ENCODE measurements around the gene ATF3.

ATF3 gene, protein sequence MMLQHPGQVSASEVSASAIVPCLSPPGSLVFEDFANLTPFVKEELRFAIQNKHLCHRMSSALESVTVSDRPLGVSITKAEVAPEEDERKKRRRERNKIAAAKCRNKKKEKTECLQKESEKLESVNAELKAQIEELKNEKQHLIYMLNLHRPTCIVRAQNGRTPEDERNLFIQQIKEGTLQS

DNA sequence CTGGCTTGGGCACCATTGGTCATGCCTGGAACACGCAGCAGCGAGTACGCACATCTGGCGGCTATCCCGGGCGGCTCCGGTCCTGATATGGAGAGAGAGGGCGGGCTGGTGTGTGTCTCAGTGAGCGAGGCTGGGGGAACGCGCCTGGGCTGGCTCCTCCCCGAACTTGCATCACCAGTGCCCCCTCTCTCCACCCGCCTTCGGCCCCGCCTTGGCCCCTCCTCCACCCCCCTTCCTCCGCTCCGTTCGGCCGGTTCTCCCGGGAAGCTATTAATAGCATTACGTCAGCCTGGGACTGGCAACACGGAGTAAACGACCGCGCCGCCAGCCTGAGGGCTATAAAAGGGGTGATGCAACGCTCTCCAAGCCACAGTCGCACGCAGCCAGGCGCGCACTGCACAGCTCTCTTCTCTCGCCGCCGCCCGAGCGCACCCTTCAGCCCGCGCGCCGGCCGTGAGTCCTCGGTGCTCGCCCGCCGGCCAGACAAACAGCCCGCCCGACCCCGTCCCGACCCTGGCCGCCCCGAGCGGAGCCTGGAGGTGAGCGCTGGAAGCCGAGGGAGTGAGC lies at the start of gene ATF3:
Gene ATF3, plus strand, starts transcription at position 370 of the 567 bp plus-strand sequence. CDS start 6,261 bp downstream, outside the sequence.
- peak; percentile 96 for DNase-seq

- no peak for DNase-seq
Measured at GRCh38 chr1:212559929-212560328, 48.6 kb upstream of the ATF3 start.

DNA sequence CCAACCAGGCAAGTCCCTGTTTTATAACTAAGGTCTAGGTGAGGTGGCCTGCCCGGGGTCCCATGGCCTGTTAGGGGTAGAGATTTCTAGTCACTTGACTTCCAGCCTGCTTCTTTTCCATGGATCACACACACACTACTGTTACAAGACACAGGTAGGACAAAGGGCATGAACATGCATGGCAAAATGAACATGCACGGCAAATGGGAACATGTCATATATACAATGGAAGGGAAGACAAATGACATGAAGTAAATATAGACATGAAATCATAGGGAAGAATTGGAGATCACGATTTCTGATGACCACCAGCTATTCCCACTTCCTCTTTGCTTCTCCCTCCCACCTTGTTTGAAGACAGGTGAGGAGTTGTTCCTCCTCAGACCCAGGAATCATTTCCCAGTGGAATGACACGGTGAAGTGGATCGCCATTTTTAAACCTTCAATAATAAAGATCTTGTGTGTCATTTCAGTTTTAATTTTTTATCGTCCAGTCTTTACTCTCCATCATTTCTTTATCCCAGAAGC lies 47.6 kb upstream of the ATF3 start:
- DNase-seq: no peak

- DNase-seq: no peak
Measured at GRCh38 chr1:212561501-212561931, 47.0 kb upstream of the ATF3 start.

- DNase-seq: no peak
Measured at GRCh38 chr1:212562771-212563170, 45.8 kb upstream of the ATF3 start.

DNA sequence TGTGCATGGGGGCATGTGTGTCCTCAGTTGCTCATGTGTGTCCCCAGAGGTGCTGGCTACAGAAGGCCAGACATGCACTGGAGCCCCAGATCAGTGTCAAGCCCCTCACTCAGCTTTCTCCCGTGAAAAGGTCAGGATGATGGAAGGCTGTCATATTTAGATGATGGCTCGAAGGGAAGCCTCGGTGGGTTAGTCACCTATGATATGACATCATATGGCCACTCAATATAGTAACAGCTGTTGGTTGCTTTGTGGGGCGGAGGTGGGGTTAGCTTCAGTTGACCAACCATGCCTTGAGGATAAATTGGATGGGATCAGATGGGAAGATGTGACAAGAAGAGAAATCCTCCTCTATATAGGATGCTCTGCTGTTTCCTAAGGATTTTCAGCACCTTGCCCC lies 43.5 kb upstream of the ATF3 start:
- no peak for DNase-seq

- DNase-seq: no peak
Measured at GRCh38 chr1:212565571-212566305, 42.8 kb upstream of the ATF3 start.

- DNase-seq: peak; percentile 78
Measured at GRCh38 chr1:212566522-212567479, 41.8 kb upstream of the ATF3 start.

DNA sequence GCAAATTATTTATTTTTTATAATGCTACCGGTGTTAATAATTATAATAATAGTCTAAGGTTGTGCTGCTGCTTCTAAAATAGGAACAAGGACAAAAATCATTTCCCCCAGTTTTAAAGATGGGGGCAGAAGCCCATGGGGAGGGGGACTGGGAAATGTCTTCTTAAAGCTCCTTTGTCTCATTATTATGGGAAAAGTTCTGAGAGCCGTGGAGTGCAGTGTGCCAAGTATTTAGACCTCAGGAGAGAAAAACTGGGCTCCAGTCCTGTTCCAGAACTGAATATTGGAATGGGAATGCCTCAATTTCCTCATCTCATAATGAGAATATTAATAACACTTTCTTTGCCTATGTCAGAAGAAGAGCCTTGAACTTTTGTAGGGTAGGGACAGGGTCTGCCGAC lies 40.9 kb upstream of the ATF3 start:
- DNase-seq: no peak

DNA sequence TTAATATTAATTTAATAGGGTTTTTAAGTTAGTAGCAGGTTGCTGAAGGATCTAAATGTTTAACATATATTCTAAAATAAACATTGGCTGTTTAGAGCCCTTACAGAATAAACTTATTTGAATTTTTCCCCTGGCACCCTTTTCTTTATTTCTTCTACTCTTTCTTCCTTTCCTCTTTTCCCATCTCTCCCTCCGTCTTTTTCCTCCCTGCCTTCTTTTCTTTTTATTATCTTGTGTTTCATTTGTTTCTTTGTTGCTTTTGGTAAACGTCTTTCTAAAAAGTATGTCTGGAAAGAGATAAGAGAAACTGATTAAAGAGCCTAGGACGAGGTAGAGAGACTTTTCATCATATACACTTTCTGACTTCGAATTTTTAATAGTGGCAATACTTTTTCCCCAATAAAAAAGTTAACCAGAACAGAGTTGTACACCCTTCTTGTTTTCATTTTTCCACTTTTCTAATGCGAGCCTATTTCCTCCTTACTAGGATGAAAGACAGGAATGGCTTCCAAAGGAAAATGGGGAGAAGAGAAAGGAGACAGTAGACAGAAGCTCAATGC lies 39.5 kb upstream of the ATF3 start:
- DNase-seq: no peak

- DNase-seq: no peak
Measured at GRCh38 chr1:212574732-212575131, 33.8 kb upstream of the ATF3 start.

DNA sequence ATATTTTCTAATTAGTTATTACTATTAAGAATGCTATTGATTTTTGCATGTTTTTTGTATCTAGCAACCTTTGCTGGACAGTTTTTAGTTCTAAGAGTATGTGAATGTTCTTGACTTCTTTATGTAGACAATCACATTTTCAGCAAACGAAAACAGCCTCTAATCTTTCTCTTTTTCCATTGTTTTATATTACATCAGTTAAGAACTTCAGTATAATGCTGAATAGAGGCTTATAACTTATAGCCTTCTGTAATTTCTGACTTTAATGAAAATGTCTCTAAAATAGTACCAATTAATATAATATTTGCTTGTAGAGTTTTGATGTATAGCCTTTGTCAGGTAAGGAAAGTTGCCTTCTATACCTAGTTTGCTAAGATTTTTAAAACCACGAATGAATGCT lies 33.2 kb upstream of the ATF3 start:
- DNase-seq: no peak

- DNase-seq: no peak
Measured at GRCh38 chr1:212578041-212578440, 30.5 kb upstream of the ATF3 start.

- DNase-seq: no peak
Measured at GRCh38 chr1:212581034-212581433, 27.5 kb upstream of the ATF3 start.

GRCh38 chr1:212582291-212582690 lies 26.3 kb upstream of the ATF3 start:
- no peak for DNase-seq

DNA sequence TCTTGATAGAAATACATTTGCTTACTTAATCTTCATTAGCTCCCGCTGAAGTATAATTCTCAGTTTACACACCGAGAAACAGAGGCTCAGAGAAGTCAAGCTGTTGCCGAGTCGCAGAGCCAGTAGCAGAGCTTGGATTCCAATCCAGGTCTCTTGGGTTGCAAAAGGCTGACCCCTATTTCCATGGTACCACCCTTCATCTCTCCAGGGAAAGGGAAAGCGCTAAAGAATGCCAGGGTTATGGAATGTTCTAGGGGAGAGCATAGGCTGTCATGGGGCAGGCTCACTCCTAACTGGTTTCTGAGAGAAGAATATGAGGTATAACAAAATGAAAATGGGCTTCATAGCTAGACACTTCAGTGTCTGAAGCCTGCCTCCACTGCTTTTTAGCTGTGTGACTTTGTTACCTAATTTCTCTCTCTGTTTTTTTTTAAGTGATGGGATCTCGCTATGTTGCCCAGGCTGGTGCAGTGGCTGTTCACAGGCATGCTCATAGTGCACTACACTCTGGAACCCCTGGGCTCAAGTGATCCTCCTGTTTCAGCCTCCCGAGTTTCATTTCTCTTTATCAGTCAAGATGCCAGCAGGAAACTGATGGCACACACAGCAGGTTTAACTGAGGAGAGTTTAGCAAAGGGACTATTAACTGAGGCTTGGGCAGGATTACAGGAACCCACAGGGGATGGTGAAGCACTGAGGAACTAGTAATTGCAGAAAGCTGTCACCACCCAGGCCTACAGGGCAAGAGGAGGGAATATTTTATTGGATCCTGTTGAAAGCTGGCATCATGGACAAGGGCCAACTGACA lies 25.5 kb upstream of the ATF3 start:
- no peak for DNase-seq

DNA sequence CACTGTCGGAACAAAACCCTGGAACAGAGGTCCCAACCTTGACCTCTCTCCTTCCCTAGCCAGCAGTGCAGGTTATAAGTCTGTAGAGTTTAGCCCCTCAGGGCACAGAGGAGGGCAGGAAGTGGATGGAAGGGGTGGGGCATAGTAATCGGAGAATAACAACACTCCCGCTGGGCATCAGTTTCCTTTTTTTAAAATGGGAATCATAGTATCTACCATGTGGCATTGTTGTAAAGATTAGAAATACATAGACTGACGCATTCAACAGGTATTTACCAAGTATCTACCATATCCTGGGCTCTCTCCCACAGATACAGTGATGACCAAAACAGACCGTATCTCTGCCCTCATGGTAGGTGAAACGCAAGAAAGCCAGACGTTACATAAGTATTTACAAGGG lies 24.9 kb upstream of the ATF3 start:
- DNase-seq: no peak

DNA sequence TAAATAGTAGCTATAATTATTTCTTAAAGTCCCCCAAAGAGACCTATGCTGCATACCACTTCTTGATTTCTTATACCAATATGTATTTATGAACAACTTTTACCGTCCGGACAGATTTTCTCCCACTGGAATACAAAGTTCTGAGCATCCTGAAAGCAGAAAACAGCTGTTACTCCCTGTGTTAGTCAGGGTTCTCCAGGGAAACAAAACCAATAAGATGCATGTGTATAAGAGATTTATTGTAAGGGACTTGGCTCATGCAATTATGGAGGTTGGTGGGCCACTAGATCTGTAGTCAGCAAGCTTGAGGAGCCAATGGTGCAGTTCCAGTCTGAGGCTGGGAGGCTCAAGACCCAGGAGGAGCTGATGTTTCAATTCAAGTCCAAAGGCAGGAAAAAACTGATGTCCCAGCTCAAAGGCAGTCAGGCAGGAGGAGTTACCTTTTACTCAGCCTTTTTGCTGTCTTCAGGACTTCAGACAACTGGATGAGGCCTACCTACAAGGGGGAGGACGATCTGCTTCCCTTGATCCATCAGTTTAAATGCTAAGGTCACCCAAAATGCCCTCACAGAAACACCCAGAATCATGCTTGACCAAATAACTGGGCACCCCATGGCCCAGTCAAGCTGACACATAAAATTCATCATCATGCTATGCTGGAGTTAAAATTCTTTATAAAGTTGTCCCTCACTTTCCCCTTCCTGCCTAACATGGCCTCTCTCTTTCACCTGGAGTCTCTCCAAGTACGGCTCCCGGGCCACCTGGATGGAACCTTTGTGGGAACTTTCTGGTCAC lies 24.3 kb upstream of the ATF3 start:
- DNase-seq: no peak

GRCh38 chr1:212585210-212585609 lies 23.4 kb upstream of the ATF3 start:
- DNase-seq: no peak

GRCh38 chr1:212586206-212587015 lies 22.1 kb upstream of the ATF3 start:
- no peak for DNase-seq
